Measurements from ENCODE around the gene MAPRE2.
"Not testable (repeated sequence)": the region's sequence is repeated elsewhere in the genome, so short reads cannot be mapped to it uniquely, and the experiment has no call there.

MAPRE2 gene

DNA sequence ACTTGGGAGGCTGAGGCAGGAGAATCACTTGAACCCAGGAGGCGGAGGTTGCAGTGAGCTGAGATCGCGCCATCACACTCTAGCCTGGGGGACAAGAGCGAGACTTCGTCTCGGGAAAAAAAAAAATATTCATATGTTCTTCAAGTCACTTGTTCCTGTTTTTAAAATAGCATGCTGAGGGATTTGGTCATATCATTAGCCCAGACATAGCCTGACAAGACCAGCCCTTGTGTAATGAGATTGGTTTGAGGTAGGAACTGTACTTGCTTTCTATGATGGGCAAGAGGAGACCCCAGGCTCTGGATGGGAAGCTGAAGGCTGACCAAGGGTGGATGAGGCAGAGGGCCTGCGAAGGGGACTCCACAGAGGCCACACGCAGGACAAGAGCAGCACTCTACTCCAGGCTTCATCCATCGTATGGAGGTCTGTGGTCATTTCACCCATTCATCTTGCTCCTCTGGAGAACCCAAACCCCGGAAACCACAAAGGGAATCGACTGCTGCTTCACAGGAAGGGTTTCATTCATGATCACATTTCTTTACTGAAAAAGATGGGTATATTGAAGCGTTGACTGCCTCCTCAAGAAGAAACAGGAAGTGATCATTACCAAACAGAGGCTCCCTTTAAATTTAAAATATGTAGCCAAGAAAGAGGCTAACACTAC lies 112.5 kb downstream of the MAPRE2 start:
- DNase-seq (ENCODE audit: low read depth, low spot score) = no peak

DNA sequence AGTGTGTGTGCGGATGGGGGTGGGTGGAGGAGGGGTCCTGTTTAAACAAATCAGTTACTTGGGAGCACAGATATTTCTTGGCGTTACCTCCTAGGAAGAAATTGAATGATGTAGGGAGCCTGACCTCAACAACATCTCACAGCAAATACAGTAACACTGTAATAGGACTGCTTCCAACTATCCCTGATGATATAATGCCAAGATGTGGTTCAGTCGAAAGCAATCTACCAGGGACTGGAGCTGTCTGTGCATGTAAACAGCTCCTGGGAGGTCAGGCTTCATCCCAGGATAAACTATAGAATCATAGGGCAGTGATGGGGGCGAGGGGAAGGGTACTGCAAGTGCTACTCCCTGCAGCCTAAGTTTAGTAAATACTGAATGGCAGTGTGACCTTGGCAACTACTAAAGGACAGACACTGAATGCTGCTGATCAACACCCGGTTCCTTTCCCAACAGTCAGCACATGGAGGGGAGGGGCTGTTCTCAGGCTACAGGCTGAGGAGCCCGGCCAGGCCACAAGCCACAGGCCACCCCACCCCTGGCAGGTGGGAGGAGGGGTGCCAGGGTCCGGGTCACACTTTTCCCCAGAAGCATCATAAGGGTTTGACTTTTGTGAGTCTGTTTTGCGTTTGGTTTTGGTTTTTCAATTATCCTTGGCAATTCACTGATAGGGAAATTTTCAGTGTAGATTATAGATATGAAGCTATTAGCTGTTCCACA lies 114.3 kb downstream of the MAPRE2 start:
- DNase-seq (ENCODE audit: low read depth, low spot score) = no peak

DNA sequence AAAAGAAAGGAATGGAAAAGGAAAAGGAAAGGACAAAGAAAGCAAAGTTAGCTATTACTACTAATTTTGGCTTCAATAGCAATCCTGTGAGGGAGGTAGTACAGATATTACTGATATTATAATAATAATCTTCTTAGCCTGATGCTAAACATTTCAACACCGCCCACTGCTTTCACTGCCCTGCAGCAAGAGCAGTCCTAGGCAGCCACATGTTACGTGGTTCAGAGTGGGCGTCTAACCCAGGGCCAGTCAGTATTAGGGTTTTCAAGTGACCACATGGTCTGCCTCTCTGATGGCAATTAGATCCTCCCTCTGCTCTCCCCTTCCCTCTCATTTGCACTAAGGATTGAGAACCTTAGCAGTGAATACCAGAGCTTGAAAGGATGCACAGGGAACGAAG lies 116.0 kb downstream of the MAPRE2 start:
- DNase-seq (ENCODE audit: low read depth, low spot score) = no peak

DNA sequence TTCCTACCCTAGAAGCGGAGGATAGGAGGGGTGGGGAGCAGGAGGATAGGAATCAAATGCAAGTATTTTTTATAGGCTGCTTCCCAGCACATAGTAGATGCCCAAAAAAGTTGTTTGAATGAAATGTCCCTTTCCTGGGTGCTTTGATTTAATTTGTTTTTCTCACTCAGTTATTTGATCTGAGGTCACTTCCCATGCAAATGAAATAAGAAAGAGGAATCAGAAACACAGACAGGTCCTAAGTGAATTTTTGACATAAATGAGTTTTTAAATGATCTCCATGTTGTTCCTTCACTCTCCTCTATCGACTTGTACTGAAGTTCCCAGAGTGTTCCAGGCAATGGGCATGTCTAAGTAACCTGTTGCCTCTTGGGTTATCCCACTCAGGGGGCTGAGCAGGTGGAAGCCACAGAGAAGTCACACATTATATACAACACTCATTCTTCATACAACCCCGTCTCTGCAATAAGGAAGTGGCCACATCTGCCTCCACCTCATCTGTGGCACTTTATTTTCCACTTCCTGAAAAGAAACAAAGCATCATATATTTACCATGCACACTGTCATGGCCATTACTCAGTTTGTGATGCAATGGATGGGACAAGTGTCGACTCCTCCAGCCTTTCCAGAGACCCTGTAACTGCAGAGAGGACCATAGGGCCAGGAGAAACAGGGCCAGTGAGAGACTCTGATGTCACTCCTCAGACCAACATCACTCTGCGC lies 117.7 kb downstream of the MAPRE2 start:
- DNase-seq (ENCODE audit: low read depth, low spot score) = no peak

DNA sequence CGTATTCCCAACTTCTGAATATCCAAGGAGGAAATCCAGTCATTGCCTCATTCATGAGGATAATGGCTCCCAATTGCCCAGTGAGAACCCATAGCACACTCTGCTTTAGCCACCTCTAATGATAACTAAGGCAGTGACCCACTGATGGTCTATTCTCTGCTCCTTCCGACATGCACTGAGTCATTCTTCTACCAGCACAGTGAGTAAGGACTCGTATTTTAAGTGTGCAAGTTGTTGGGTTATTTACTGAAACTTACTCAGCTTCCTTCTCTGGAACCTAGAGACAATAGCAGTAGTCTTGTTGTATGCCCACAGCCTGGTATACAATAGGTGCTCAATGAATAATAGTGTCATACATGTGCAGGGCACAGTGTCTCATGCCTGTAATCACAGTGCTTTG lies 118.6 kb downstream of the MAPRE2 start:
- no peak for DNase-seq (ENCODE audit: low read depth, low spot score)

DNA sequence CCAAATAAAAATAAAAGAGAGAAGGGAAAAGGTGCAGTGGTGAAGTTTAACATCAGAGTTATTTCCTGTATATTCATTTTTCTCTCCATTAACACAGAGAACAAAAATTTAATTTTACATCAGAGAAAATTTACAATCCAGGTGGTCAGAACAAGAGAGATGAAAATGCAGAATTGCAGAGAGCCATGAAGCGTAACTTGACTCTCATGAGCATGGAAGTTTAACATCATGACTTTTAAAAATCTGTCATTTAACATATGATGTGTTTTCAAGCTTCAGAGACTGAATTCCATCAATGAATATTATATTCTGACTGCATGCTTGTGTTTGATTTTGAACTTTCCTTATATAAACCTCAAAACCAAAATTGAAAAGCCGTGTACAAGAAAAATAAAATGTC lies 120.3 kb downstream of the MAPRE2 start:
- no peak for DNase-seq (ENCODE audit: low read depth, low spot score)

DNA sequence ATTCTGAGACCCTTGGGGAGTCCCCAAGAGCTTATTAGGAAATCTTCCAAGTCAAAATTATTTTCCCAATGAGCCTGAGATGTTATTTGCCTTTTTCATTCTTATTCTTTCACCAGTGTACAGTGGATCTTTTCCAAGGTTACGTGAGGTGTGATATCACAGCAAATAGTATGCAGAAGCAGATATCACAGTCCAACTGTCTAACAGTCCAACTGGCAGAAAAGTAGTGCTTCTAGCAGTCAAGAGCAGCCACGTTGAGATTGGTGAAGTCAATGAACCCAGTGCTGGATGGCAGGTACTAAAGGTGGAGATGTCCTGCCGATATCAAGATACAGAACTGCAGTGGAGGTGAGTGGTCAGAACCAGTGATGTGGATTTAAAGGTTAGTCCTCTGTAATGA lies 120.7 kb downstream of the MAPRE2 start:
- DNase-seq (ENCODE audit: low read depth, low spot score) = no peak

DNA sequence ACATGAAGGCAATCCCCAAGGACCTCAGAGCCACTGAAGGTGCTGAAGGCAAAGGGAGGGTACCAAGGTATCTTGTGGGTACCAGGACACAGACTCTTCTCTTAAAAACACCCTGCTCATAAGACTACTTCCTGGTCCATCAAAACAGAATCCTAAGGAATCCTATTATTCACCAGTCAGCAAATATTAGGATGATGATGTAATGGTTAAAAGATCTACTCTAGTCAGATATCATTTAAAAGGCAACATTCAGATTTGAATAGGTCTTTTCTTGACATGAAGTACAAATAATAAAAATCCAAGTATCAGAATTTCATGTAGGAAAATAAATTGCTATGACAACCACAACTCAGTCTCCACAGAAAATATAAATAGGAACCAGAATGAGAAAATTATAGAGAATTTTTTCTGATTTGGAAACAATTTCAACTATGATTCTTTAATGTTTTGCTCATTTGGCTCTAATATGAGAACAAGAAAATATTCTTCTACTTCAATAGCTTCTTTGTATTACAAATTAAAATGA lies 121.9 kb downstream of the MAPRE2 start:
- DNase-seq (ENCODE audit: low read depth, low spot score) = no peak

DNA sequence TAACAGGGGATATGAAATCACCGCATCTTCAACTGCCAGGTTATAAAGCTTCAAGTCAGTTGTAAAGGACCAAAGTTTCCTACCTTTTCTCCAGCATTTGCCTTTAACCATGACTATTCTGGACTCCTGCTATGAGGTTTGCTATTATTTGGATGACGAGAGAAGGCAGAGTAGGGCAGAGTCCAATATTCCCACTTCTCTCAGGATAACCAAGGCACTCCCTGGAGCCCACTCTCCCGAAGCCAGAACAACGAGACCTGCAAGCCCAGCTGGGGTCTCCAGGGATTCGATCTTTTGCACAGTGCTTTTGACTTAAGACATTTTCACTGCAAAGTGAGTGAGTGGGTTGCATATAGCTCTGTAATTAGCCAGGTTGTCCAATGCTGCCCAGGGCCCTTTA lies 122.5 kb downstream of the MAPRE2 start:
- no peak for DNase-seq (ENCODE audit: low read depth, low spot score)

DNA sequence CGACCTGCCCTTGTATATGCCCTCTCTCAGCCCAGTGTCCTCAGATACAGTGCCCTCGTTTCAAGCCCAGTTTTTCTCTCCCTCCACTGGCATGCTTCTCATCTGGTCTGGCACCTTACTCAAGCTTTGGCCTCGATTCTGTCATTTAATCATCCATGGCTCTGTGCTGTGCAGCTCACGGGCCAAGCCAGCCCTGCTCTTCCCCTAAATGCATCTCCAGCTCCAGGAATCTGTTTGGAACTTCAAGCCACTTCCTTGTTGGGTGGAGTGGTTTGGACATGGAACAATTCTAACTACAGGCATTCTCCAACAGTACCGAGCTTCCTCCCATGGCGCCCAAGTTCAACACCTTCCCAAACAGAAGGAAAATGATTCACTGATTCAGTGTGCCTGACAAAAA lies 122.9 kb downstream of the MAPRE2 start:
- DNase-seq (ENCODE audit: low read depth, low spot score) = no peak

DNA sequence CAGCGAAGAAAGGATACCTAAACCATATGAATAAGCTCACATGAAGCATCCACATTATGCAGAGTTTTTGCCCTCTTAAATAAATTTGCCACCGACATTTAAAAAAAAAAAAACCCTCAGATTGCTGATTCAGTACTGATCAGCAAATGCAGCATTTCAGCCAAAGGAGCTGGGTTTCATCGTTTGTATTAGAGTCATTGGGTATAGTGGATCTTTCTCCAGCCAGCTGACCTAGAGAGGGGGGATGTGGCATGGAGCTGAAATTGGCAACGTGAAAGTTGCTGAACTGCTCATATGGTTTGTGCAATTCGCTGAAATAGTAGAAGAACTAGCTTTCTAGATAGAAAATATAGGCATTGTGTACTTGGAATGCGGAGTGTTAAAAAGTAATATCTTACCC lies 126.1 kb downstream of the MAPRE2 start:
- no peak for DNase-seq (ENCODE audit: low read depth, low spot score)

DNA sequence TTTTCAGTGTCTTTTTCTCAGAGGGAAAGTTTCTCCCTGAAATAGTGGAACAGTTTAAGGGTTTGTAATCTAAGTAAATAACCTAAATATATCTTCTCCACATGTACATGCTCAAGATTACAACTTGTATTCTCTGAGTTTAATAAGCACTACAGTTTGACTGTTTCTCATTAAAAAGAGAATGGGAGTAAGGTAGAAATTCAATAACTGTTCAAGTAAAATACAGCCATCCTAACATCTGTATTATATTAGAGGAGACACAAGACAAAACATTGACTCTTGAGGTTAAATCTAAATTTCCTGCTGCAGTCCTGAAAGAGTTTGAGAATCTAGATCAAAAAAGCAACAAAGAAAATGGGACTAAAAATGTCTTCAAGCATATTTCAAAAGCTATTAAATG lies 126.6 kb downstream of the MAPRE2 start:
- DNase-seq (ENCODE audit: low read depth, low spot score) = no peak

DNA sequence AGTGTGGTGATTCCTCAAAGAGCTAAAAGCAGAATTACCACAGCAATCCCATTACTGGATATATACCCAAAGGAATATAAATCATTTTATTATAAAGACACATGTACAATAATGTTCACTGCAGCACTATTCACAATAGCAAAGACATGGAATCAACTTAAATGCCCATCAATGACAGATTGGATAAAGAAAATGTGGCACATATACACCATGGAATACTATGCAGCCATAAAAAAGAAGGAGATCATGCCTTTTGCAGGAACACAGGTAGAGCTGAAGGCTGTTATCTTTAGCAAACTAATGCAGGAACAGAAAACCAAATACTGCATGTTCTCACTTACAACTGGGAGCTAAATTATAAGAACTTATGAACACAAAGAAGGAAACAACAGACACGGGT lies 129.1 kb downstream of the MAPRE2 start:
- not testable (repeated sequence) for DNase-seq (ENCODE audit: low read depth, low spot score)

DNA sequence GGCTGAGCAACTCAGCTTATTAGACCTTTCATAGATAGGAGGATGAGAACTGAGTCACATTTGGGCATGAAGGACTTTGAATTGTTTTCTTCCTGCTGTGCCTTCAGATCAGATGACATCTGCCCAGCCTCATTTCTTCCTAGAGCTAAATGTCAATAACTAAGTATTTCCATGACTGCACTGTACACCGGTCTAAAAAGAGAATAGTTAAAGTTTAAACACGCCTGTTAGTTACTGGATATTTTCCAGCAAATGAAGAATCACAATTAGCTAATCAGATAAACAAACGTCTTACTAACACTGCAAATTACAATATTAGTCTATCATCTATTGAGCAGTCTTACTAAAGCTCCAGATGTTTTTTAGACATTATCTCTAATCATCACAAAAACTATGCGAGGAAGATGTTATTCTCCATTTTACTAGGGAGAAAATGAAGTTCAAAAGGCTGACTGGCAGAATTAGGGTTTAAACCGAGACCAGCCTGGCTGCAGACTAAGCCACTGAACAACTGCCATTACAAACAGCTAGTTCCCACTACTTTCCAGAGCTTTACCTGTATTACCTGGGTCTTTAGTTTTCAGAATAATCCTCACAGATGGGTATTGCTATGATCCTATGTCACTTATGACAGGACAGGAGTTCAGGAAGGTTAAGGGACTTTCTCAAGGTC lies 130.2 kb downstream of the MAPRE2 start:
- DNase-seq (ENCODE audit: low read depth, low spot score) = no peak

DNA sequence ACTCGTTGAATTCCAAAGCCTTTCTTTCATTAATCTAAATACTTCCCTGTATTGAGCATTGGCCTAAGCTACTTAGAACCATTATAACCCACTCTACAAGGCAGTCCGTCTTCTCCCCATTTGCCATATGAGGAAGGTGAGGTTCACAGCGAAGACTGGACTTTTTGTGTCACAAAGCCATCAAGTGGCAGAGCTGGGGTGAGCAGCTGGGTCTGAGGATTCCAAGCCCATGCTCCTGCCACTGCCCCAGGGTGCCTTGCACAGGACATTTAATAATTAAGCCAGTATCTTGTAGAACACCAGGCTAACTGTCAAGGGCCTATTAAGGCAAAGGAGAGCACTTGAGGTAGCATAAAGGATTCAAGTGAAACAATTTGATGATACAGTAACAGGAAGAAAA lies 130.8 kb downstream of the MAPRE2 start:
- no peak for DNase-seq (ENCODE audit: low read depth, low spot score)

DNA sequence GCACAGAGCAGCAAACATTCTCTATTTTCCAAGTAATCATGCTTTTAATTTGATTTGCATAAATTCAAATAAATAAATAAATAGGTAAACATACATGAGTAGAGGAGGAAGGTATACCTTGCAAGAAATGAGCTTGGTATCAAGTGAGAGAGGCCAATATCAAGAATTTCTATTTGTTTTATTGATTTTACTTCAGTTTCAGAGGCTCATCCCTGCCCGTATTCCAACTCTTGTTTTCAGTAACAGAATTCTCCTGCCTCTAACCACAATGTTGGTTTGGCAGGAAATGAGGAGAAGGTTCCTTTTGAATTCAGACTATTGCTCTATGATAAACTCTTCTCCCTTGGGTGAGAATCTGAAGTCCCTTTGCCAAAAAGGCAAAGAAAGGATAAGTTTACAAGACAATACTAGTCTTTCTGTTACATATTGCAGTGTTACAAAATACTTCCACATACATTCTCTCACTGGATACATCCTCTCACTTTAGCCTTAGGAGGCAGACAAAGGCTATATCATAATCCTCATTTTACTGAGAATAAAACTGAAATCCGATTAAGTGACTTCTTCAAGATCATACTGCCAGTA lies 131.3 kb downstream of the MAPRE2 start:
- DNase-seq (ENCODE audit: low read depth, low spot score) = no peak

DNA sequence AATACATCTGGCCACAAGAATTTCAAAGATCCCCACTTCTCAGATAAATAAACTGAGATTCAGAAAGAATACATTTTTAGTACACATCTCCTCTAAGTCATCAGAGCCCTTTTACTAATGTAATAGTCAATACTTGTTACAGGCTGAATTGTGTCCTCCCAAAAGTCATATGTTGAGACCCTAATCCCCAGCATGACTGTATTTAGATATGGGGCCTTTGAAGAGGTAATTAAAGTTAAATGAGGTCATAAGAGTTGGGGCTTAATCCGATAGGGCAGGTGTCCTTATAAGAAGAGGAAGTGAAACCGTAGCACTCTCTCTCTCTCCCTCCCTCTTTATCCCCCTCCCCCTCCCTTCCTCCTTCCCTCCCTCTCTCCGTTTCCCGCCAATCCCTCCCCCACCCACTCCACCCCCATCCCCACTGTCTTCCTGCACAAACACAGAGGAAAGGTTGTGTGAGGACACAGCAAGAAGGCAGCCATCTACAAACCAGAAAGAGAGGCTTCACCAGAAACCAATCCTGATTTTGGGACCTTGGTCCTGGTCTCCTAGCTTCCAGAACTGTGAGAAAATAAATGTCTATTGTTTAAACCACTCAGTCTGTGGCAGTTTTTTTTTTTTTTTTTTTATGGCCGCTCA lies 133.0 kb downstream of the MAPRE2 start:
- no peak for DNase-seq (ENCODE audit: low read depth, low spot score)

DNA sequence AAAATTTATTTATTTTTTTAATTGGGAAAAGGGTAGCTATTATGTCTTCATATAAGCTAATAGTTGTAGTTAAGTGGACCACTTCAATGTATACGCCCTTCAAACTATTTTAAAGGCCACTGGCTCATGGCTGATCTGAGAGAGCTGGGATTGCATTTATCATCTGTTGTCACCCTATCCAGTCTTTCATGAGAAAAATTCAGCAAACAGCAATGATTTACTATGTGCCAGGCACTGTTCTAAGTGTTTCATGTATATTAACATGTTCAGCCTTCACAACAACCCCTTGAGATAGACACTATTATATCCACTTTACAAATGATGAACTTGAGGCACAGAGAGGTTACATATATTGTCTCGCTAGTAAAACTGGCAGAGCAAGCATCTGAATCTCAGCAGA lies 133.5 kb downstream of the MAPRE2 start:
- no peak for DNase-seq (ENCODE audit: low read depth, low spot score)

DNA sequence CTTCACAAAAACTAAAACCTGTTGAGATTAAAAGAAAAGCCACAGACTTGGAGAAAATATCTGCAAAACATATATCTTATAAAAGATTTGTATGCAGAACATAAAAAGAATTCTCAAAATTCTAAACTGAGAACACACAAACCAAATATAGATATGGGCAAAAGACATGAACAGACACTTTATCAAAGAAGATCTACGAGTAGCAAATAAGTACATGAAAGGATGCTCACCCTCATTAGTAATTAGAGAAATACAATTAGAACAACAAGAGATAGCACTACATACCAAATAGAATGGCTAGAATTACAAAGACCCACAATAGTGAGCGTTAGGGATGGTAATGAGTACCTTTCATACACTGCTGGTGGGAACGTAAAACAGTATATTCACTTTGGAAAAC lies 135.7 kb downstream of the MAPRE2 start:
- DNase-seq (ENCODE audit: low read depth, low spot score) = no peak

DNA sequence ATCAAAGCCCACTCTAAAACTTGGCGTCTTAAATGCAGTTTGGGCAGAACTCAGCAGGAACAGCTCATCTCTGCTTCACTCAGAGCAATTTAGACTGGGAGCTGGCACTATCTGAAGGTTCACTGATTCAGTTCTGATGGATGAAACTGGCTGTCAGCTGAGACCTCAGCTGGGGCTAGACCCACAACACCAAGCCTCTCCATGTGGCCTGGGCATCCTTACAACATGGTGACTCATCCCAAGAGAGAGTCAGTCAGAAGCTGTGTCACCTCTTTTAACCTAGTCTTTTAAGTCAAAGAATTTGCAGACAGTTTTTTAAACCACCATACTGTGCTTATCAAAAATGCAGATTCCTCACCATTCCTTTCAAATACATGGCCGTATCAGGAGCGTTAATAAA lies 137.0 kb downstream of the MAPRE2 start:
- no peak for DNase-seq (ENCODE audit: low read depth, low spot score)

DNA sequence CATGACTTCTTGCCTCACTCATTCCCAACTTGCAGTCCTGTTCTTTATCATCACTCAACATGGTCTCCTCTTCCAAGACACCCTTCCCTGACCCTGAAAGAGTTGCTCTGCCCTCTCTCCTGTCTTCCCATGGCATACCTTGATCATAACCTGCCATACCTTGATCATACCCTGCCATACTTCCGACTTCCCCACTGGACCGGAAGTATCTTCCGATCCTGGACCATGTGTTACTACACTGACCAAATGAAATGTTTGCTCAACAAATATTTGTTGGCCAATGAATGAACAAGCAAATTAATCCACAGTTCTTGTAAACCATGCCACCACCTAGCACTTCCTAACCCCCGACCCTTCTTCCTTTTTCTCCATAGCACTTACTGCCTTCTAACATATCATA lies 138.7 kb downstream of the MAPRE2 start:
- DNase-seq (ENCODE audit: low read depth, low spot score) = no peak
